ENCODE measurements around the gene EIF5A2. TPM values are rescaled to one million over a fixed set of nuclear protein-coding genes. Genes with fewer than 3 reads are reported as not detected.
"Not testable (repeated sequence)": the region's sequence is repeated elsewhere in the genome, so short reads cannot be mapped to it uniquely, and the experiment has no call there.

The EIF5A2 gene
- total and polyA plus RNA-seq, 12 donors, result 0.94 to 11.2 (median 4.0) TPM

DNA sequence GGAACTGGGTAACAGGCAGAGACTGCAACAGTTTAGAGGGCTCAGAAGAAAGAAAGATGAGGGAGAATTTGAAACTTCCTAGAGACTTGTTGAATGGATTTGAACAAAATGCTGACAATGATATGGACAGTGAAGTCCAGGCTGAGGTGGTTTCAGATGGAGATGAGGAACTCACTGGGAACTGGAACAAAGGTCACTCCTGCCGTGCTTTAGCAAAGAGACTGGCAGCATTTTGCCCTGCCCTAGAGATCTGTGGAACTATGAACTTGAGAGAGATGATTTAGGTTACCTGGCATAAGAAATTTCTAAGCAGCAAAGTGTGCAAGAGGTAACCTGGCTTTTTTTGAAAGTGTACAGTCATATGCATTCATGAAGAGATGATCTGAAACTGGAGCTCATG is 11.7 kb downstream of the EIF5A2 start:
- Histone ChIP-seq H3K27ac (no peak overlapping the region), H3K4me1 (replicated peaks in 1 of 2) (no peaks in the 10 kb centered on the region), H3K27me3 (no peaks in the 10 kb centered on the region), H3K4me3 (no peak overlapping the region), H3K36me3 (replicated peaks in 1 of 2) (no peaks in the 10 kb centered on the region), H3K9me3 (replicated peaks in 1 of 3) (no peaks in the 10 kb centered on the region)
- intact Hi-C loops (cut with DNase I), result no loop called here
- WGBS, 4 donors, result 91 to 100% (median 97%) methylated on average over 1 of the region's 1 CpG
- no peak for DNase-seq
- no peak for TF ChIP-seq POLR2A (IDR thresholded peaks at IDR 0.05)
- TF ChIP-seq, protein P1, sequence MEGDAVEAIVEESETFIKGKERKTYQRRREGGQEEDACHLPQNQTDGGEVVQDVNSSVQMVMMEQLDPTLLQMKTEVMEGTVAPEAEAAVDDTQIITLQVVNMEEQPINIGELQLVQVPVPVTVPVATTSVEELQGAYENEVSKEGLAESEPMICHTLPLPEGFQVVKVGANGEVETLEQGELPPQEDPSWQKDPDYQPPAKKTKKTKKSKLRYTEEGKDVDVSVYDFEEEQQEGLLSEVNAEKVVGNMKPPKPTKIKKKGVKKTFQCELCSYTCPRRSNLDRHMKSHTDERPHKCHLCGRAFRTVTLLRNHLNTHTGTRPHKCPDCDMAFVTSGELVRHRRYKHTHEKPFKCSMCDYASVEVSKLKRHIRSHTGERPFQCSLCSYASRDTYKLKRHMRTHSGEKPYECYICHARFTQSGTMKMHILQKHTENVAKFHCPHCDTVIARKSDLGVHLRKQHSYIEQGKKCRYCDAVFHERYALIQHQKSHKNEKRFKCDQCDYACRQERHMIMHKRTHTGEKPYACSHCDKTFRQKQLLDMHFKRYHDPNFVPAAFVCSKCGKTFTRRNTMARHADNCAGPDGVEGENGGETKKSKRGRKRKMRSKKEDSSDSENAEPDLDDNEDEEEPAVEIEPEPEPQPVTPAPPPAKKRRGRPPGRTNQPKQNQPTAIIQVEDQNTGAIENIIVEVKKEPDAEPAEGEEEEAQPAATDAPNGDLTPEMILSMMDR (IDR thresholded peaks at IDR 0.05), result no peak

- DNase-seq; intact Hi-C loops (cut with DNase I); H3K9me3 ChIP-seq (replicated peaks in 1 of 3); H3K27me3 ChIP-seq; H3K4me3 ChIP-seq; H3K36me3 ChIP-seq (replicated peaks in 1 of 2); H3K4me1 ChIP-seq (replicated peaks in 1 of 2); H3K27ac ChIP-seq: not testable (repeated sequence)
- 87 to 96% (median 91%) methylated on average over 6 of the region's 6 CpGs for WGBS, 4 donors
These were observed 12.1 kb downstream of the EIF5A2 start for GRCh38 chr3:170896333-170896732.

GRCh38 chr3:170893895-170894294 is 14.5 kb downstream of the EIF5A2 start:
- H3K27me3 ChIP-seq, result no peaks in the 10 kb centered on the region
- H3K4me3 ChIP-seq, result no peak overlapping the region
- no peak for DNase-seq
- no peaks in the 10 kb centered on the region for H3K4me1 ChIP-seq (replicated peaks in 1 of 2)
- intact Hi-C loops (cut with DNase I), result no loop called here
- no peaks in the 10 kb centered on the region for H3K9me3 ChIP-seq (replicated peaks in 1 of 3)
- 97 to 98% (median 98%) methylated on average over 8 of the region's 8 CpGs for WGBS, 4 donors
- no peak for TF ChIP-seq POLR2A (IDR thresholded peaks at IDR 0.05)
- TF ChIP-seq, protein P1 (IDR thresholded peaks at IDR 0.05), result no peak
- no peak overlapping the region for H3K27ac ChIP-seq
- H3K36me3 ChIP-seq (replicated peaks in 1 of 2), result no peaks in the 10 kb centered on the region

DNA sequence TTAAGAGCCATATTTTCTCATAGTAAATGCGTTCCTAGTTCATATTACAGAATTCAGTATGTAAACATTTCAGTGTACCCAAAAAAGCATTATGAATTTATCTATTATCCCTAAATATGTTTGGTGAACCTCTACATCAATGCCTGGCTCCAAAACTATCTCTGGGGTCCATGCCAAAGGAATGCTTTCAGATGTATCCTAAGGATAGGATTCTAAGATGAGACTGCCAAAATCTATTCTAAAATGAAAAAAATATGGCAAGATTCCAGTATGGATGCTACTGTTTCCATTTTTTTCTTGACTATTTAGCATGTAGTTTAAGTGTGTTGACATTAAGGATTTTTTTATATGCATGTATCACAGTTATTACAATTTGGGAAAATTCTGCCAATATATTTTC is 18.8 kb downstream of the EIF5A2 start:
- H3K27me3 ChIP-seq, result peaks cover 8% of the 10 kb centered on the region

GRCh38 chr3:170889132-170889531 is 19.3 kb downstream of the EIF5A2 start:
- H3K27ac ChIP-seq, result no peak overlapping the region
- H3K36me3 ChIP-seq (replicated peaks in 1 of 2), result no peaks in the 10 kb centered on the region
- no peaks in the 10 kb centered on the region for H3K4me1 ChIP-seq (replicated peaks in 1 of 2)
- peaks cover 11% of the 10 kb centered on the region for H3K27me3 ChIP-seq
- DNase-seq, result no peak
- intact Hi-C loops (cut with DNase I), result no loop called here
- no peaks in the 10 kb centered on the region for H3K9me3 ChIP-seq (replicated peaks in 1 of 3)
- TF ChIP-seq, protein P1 (IDR thresholded peaks at IDR 0.05), result no peak
- TF ChIP-seq POLR2A (IDR thresholded peaks at IDR 0.05), result no peak
- H3K4me3 ChIP-seq, result no peak overlapping the region

More for the DNA sequence above, 18.8 kb downstream of the EIF5A2 start:
- DNase-seq, result no peak
- Histone ChIP-seq H3K27ac (no peak overlapping the region), H3K9me3 (replicated peaks in 1 of 3) (no peaks in the 10 kb centered on the region), H3K4me3 (no peak overlapping the region), H3K36me3 (replicated peaks in 1 of 2) (no peaks in the 10 kb centered on the region), H3K4me1 (replicated peaks in 1 of 2) (no peaks in the 10 kb centered on the region)
- TF ChIP-seq POLR2A (IDR thresholded peaks at IDR 0.05), result no peak
- TF ChIP-seq, protein P1 (IDR thresholded peaks at IDR 0.05), result no peak
- WGBS, 4 donors, result 59 to 89% (median 82%) methylated on average over 1 of the region's 1 CpG
- intact Hi-C loops (cut with DNase I), result no loop called here

DNA sequence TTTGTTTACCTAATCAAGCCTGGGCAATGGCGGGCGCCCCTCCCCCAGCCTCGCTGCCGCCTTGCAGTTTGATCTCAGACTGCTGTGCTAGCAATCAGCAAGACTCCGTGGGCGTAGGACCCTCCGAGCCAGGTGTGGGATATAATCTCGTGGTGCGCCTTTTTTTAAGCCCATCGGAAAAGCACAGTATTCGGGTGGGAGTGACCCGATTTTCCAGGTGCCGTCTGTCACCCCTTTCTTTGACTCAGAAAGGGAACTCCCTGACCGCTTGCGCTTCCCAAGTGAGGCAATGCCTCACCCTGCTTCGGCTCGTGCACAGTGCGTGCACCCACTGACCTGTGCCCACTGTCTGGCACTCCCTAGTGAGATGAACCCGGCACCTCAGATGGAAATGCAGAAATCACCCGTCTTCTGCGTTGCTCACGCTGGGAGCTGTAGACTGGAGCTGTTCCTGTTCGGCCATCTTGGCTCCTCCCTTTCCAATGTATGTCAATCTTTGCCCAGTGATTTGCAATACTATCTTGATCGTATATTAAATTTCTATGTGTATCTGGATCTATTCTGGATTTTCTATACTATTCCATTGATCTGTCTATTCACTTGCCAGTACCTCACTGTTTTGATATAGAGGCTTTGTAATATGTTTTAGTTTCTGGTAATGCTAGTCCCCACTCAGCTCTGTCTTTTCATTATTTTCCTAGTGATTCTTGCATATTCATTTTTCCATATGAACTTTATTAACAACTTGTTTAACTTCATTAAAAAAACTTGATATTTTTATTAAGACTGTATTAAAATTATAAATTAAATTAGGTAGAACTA is 24.1 kb downstream of the EIF5A2 start:
- intact Hi-C loops (cut with DNase I); H3K9me3 ChIP-seq (replicated peaks in 1 of 3); H3K36me3 ChIP-seq (replicated peaks in 1 of 2); DNase-seq; H3K4me3 ChIP-seq; H3K27ac ChIP-seq; H3K4me1 ChIP-seq (replicated peaks in 1 of 2): not testable (repeated sequence)
- 90 to 96% (median 93%) methylated on average over 20 of the region's 24 CpGs for WGBS, 4 donors
- peaks cover 11% of the 10 kb centered on the region for H3K27me3 ChIP-seq

DNA sequence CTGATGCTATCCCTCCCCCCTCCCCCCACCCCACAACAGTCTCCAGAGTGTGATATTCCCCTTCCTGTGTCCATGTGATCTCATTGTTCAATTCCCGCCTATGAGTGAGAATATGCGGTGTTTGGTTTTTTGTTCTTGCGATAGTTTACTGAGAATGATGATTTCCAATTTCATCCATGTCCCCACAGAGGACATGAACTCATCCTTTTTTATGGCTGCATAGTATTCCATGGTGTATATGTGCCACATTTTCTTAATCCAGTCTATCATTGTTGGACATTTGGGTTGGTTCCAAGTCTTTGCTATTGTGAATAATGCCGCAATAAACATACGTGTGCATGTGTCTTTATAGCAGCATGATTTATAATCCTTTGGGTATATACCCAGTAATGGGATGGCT is 29.7 kb downstream of the EIF5A2 start:
- intact Hi-C loops (cut with DNase I); H3K4me3 ChIP-seq; H3K36me3 ChIP-seq (replicated peaks in 1 of 2); DNase-seq; H3K9me3 ChIP-seq (replicated peaks in 1 of 3); H3K4me1 ChIP-seq (replicated peaks in 1 of 2); H3K27me3 ChIP-seq; H3K27ac ChIP-seq: not testable (repeated sequence)
- 76 to 95% (median 80%) methylated on average over 1 to 3 of the region's 5 CpGs for WGBS, 4 donors

Data from adrenal gland (tissue), 12 donors.